GM21515 (cell line): ENCODE results near the gene PRR7.
"Not testable (repeated sequence)": the region's sequence is repeated elsewhere in the genome, so short reads cannot be mapped to it uniquely, and the experiment has no call there.

Source experiments
- ATAC-seq: cut with Tn5 transposase; IDR thresholded peaks from one replicate; pipeline ENCODE4 v1.9.1; 2021; ENCODE audit not compliant: unreplicated experiment

The PRR7 gene

DNA sequence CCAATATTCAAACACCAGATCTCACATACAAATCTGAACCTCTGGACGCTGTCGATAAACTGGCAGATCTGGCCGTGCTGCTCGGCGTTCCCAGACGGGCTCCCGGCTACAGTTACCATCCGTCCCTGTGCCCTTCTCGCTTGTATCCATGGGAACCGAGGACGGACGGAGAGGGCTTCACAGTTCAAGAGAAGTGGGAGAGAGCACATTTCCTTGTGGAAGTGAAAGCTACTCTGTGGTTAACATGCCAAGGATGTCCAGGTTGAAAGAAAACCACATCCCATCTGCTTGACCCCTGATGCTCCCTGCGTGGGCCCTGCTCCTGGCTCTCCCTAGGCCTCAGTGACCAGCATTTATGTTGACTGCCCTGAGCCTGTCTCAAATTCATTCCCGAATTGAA, 33.2 kb downstream of the PRR7 start:
- ATAC-seq, result no peak

DNA sequence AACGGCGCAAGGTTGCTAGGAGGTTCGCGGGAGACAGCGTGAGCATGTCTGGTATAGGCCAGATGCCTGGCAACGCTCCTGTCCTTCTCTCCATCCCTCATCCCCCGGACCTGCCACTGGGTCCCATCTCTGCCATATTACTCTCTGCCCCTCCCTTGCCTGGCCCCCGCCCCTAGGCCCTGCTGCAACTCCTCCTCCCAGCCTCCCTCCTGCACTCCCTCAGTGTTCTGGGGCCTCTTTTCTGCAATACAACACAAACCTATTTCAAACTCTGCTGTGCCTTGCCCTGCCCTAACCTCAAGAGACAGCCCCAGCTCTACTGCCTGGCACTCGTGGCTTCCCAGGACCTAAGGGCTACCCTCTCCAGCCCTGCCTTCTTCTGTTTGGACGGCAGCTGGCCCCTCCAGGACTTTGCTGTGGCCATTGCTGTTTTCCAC, 35.8 kb downstream of the PRR7 start:
- no peak for ATAC-seq

DNA sequence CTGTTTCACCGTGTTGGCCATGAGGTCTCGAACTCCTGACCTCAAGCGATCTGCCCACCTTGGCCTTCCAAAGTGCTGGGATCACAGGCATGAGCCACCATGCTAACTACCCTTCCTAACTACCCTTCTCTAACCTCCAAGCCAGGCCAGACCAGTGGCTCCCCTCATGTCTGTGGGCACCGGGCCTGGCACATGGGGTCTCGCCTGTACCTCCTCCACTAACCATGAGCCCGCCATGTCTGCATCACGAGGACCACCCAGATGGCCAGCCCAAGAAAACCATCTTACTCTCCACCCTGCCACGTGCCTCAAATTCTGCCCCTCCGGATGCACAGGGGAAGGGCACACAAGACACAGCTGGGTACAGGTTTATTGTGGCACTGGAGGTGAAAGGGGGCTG, 36.4 kb downstream of the PRR7 start:
- ATAC-seq, result no peak

DNA sequence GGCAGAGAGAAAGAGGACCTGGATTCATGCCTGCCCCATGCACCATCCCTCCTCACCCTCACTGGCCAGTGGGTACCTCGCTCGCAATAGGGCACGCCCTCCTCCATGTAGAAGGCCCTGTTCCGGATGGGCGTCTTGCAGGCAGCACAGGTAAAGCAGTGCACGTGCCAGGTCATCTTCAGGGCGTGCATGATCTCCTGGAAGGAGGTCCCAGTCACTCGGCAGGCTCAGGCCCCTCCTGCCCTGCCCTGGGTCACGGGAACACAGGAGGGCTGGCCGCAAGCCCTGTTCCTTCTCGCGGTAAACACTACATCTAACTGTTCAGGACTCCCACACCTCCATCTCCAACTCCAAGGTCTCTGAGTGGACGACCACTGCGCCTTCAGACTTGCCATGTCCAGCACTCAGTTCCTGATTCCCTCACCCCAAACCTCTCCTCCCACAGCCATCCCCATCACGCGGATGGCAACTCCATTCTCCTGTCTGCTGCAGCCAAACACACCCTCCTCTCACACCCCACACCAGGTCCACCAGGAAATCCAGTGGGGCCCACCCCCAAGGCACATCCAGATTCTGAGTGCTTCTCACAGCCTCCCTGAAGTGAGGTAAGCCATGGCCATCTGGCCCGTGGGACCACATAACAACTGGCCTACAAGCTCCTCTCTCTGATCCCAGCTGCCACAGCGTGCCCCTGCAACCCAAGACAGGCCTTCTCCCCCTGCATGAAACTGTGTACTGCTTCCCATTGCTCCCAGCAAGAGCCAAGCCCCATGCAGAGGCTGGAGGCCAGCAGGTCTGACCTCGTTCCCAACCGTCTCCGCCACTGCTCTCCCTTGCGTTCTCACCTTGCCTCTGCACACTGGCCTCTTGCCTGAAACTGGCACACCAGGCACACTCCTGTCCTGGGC, 37.6 kb downstream of the PRR7 start:
- no peak for ATAC-seq

DNA sequence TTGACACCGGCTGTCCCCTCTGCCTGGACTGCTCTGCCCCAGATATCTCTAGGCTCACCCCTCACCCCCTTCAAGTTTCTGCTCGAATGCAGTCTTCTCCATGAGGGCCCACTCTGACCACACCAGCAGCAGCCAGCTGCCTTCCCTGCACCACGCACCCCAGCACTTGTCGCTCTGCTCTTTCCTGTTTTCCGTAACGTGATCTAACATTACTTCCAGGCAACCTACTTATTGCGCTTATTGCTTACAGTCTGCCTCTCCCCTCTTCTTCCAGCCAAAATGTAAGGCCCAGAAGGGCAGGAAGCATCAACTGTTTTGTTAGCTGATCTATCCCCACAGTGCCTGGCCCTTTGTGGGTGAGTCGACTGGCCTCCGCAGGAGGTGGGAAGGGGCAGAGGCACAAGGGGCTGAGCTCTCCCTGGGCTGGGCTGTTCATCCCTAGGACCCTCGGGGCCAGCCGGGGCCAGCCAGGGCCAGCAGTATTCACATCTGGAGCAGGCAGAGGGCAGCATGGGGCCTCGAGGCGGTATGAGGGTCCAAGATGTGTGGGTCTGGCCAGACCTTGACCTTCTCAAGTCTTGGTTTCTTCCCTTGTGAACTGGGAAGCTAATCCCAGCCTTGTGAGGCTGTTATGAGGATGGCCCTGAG, 38.4 kb downstream of the PRR7 start:
- ATAC-seq, result no peak

DNA sequence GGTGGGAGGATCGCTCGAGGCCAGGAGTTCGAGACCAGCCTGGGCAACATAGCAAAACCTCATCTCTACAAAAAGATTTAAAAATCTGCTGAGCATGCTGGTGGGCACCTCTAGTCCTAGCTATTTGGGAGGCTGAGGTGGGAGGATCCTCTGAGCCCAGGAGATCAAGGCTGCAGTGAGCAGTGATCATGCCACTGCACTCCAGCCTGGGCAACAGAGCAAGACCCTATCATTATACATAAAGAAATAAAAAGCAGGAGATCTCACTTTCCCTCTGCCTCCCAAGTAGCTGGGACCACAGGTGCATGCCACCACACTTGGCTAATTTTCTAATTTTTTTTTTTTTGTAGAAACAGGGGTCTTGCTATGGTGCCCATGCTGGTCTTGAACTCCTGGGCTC, 39.1 kb downstream of the PRR7 start:
- not testable (repeated sequence) for ATAC-seq

DNA sequence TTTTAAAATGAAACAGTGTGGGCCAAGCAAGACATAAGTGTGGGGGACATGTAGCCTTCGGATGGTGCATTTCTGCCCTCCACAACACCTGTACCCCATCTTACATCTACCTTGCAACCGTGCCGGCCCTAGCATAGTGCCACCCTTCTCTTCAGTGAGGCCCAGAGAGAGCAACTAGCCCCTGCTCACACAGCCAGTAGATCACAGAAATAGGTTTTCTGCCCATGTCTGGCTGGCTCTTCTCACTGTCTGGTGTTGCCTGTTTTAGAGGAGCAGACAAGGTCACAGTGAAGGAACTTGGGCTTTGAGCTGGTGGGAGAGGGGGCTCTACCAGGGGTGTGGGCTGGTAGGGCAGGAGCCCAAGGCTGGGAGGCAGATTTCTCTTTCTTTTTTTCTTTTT, 39.6 kb downstream of the PRR7 start:
- no peak for ATAC-seq

DNA sequence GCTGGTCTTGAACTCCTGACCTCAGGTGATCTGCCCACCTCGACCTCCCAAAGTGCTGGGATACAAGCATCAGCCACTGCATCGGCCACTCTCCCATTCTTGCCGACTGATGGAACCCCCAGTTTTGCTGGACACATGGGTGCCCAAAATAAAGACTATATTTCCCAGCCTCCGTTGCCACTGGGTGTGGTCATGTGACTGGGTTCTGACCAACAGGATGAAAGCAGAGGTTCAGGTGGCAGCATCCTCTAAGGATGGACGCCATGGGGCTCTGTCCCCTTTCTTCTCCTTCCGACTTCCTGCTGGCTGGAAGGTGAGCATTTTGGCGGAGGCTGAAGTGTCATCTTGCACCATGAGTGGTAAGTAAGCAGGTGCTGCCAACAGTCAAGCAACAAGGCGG, 40.5 kb downstream of the PRR7 start:
- ATAC-seq, result no peak

DNA sequence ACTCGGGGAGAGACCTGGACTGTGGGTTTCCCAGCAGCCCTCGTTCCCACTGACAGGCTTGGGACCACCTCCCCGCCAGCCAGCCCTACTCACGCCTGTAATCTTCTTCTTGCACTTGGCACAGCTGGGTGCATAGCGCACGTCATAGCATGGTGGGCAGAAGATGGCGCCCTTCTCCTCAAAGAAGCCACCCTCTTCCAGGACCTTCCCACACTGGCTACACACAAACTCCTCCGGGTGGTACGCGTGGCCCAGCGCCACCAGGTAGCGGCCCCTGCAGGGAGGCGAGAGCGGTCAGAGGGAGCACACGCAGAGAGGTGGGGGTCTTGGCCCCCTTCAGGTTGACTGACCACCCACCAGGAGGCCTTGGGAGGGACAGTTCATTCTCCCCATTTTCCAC, 41.4 kb downstream of the PRR7 start:
- ATAC-seq, result no peak

DNA sequence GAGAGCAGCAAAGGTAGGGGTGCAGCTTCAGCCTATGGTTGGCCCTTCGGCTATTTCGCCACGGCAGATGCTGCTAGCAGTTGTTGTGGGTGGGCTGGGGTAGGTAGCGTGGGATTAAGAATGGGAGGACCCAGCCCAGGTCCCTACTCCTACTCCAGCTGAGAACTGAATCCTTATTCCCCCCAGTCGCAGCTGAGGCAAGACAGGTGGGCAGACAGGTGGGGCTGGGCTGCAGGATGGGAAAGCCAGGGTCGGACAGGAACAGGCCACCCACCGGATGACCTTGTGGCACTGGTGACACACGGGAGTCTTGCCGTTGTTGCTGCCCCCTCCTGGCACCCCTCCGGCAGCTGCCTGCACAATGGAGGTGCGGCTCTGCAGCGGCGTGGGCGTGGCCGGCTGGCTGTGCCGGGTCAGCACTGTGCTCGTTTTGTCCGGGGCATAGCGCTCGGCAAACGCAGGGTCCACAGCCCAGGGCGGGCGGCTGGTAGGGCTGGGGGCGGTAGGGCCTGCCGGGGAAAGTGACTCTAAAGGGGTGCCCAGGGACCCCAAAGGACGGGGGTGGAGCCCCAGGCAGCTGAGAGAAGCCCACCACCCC, 42.6 kb downstream of the PRR7 start:
- ATAC-seq, result no peak

DNA sequence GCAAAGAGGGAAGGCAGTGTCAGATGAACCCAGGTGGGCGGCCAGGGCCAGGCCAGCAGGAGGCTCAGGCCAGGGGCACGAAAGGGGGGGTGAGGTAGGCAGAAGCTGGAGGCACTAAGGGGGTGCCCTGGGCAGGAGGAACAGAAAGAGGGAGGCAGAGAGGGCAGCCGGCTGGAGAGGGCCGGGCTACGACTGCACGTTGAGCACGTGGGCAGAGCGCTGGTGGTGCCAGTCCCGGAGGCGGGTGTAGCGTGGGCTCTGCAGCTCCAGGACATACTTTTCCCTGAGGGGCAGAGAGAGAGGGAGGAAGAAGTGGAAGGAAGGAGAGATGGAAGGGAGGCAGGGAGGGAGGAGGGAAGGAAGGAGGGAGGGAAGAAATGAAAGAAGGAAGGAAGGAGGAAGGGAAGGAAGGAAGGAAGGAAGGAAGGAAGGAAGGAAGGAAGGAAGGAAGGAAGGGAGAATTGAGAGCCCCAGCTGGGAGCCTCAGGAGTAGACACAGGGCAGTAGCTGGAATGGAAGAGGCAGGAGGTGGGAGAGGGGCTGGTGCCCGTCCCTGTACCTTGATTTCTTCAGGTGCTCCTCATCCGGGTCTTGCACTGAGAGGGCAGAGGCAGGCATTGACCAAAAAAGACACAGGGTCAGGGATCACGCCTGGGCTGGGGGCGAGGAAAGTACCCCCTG, 43.8 kb downstream of the PRR7 start:
- no peak for ATAC-seq

DNA sequence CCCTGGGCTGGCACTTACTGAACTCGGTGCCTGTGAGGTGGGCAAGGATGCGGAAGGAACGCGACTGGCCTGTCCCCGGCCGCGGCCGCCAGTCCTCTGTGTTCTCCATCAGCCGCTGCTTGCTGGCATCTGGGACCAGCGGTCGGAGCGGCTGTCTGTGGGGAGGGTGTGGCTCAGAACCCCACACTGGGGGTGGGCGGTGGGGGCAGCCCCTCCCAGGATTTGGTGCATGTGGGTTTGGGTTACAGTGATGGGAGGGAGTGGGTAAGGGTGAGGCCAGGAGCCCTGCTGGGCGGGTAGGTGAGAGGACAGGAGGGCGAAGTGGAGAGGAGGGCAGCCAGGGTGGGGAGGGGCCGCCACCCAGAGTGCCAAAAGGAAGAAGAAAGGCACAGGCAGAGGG, 44.4 kb downstream of the PRR7 start:
- no peak for ATAC-seq

DNA sequence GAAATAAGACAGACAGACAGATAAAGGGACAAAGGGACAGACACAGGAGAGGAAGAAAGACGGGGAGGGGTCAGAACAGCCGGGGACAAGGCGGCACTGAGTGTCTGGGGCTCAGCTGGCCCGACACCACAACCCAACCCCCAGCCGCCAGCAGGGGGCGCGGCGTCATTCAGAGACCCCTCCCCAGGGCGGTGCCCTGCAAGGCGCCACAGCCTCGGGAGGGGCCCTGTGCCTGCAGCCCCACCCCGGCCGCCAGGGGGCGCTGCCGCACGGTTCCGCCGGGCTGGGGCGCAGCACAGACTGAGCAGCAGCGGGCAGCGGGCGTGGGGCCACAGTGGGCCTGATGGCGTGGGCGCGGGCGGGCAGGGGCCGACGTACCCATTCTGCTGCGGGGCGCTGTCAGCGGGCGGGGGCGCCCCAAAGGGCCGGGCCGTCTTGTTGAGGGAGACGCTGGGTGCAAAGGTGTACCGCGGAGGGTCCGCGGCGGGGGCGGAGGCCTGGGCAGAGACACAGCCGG, 44.9 kb downstream of the PRR7 start:
- ATAC-seq, result no peak

DNA sequence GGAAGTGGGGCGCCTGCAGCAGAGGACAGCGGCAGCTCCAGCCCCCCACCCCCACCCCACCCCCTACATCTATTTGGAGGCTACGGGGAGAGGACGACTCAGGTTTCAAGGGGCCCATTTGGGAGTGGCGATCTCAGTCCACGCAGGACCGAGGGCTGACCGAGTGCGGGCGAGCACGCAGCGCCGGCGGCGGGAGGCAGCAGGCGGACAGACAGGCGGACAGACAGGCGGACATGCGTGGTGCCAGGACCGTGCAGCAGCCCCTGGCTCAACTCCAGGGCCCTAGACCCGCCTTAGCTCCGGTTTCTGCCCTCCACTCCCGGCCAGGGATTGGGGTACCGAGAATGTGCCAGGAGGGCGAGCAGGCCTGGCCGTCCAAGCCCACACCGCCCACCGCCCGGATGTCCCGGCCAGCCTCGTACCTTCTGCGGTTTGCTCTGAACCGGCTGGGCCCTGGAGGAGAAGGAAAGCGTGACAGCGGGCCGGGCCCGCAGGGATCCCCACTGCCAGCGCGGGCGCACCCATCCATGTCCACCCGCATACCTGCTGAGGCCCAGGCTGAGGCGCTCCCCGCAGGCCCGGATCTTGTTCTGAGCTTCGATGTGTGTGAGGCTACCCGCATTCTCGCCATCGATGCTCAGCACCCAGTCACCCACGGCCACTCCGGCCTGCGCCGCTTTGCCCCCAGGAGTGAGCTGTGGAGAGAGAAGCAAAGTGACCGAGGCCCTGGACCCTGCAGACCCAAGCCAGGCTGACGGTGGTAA, 45.6 kb downstream of the PRR7 start:
- ATAC-seq, result no peak

DNA sequence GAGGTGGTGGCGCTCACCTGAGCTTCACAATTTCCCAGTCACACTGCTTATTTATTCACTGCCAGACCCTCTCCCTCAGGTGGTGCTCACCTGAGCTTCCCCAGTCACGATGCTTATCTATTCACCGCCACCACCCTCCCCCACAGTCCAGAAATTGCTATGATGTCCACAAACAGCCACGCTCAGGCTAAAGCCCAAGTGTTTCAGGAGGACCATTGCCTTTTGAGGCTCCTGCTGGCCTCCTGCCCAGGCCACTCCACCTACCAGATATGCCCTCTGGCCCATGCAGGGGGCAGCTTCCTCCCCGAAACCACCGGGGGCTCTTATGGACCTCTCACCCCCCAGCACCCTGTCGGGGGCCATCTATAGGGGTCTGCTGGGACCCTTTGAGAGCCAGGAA, 46.2 kb downstream of the PRR7 start:
- no peak for ATAC-seq

DNA sequence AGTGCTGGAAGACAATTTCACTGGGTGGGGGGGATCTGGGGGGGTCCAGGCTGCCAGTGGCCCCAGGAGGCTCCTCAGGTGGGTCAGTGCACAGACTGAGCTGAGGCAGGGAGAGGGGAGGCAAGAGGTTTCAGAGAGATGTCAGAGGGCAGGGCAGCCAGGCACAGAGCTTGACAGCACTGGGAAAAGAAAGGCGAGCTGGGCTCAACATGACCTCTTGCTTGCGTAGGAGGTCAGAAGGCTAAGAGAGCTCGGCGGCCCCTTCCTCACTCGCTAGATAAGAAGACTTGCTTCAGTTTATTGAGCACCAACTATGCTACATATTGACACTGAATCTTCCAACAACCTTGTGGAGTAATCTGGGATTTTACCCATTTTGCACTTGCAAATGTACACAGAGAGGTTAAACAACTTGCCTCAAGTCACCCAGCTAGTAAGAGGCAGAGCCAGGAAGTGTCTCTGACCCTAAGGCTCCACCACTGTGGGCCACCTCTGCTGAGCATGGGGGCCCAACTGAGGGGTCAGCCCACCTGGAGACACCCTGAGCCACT, 47.3 kb downstream of the PRR7 start:
- ATAC-seq, result no peak

DNA sequence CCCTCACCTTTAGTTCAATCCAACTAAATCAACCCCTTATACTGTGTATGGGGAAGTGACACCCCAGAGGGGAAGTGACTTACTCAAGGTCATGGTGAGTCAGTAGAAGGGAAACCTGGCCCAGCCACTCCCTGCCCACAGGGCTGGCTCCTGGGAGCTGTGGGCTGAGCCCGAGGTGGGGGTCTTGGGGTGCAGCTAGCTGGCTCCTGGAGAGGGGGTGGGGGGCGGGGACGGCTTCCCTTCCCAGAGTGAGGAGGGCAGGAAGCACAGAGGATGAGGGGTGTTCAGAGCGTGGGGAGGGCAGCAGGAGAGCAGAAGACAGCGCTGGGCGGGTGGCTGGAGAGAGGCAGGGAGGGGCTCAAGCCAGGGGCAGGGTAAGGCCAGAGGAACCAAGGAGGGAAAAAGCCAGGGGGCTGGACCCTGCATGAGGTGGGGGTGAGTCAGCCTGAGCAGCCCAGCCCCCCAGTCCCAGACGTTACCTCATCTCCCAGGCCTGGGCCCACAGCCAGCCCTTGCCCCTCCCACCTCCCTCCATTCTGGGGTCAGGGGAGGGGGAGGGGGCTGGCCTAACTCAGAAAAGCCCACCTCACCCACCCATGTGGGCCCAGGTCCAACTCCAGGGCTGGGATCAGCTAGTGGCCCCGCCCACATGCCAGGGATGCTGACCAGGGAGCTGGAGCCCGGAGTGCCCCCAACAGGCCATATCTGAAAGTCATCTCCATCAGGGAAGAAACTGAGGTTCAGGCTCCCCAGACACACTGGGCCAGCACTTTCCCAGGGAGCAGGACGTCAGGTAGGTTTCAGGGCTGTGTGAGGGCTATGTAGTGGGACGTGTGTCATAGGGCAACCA, 48.0 kb downstream of the PRR7 start:
- ATAC-seq, result no peak

DNA sequence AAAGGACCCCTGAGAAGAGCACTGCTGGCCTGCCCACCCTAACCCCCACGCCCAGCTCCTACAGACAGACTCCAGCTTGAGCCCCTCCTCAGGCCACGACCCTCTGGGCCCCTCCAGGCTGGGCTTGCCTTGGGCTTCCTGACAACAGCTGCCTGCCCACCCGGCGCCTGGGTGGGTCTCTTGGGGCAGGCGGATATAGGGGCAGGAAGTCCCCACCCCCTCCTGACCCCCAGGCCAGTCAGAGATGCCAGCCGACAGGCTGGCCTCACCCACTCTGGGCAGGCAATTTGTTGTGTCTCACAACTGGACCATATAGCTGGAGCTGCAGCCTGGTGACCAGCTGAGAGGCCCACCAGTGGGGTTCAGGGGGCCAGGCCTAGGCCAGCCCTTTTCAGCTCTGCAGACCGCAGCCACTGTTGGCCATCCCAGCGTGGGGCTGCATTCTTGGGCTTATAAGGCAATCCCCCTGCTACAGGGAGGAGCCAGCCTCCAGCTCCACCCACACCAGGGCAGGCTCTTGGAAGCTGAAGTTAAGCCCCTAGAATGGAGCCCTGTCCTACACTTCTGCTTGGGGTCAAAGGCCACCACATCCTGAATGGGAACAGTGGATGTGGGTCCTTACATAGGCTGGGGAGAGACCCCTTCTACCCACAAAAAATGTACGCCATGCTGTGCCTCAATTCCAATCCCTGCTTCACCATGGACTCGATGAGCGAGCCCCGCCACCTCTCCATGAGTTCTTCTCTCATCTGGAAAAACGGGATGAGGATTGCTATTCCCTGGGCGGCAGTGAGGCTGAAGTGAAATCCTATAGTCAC, 48.8 kb downstream of the PRR7 start:
- ATAC-seq, result no peak
